OCI-LY1 (cell line): ENCODE data around the gene CACNA1C.

ENCODE experiments used
- H2AFZ ChIP-seq: fragments of 200-600 bp; sonication (generic), shearing (Covaris generic); 2 replicates; pipeline ENCODE4 v1.6.0; 2014; ENCODE audit warnings: antibody characterized with exemption, mild to moderate bottlenecking, low read length
- H3F3A ChIP-seq: fragments of 200-600 bp; sonication (generic), shearing (Covaris generic); 2 replicates; pipeline ENCODE4 v1.6.0; 2014; ENCODE audit warnings: mild to moderate bottlenecking, antibody characterized with exemption, low read length, moderate library complexity; ENCODE audit not compliant: insufficient read depth
- H3K27ac ChIP-seq: fragments of 200-600 bp; sonication (generic); 2 replicates; pipeline ENCODE4 v1.5.1; 2014; ENCODE audit warnings: low read length, mixed run types, mild to moderate bottlenecking, low read depth; ENCODE audit not compliant: poor library complexity, severe bottlenecking
- H3K27me3 ChIP-seq: fragments of 200-600 bp; sonication (generic); 2 replicates; pipeline ENCODE4 v1.6.0; 2014; ENCODE audit warnings: antibody characterized with exemption, mild to moderate bottlenecking, low read length, moderate library complexity; ENCODE audit not compliant: insufficient read depth
- H3K36me3 ChIP-seq: fragments of 200-600 bp; sonication (generic); 2 replicates; pipeline ENCODE4 v1.6.1; 2014; ENCODE audit warnings: mild to moderate bottlenecking, antibody characterized with exemption, low read length, moderate library complexity, mixed read lengths; ENCODE audit not compliant: insufficient read depth
- H3K4me1 ChIP-seq: fragments of 200-600 bp; sonication (generic); 2 replicates; pipeline ENCODE4 v1.5.1; 2014; ENCODE audit warnings: mild to moderate bottlenecking, low read length, moderate library complexity; ENCODE audit not compliant: insufficient read depth, severe bottlenecking
- H3K4me2 ChIP-seq: fragments of 200-600 bp; sonication (generic), shearing (Covaris generic); 2 replicates; pipeline ENCODE4 v1.6.1; 2014; ENCODE audit warnings: low read length
- H3K4me3 ChIP-seq: fragments of 200-600 bp; sonication (generic); 2 replicates; pipeline ENCODE4 v1.5.1; 2014; ENCODE audit warnings: low read length, low read depth, mild to moderate bottlenecking, mixed read lengths; ENCODE audit not compliant: poor library complexity, severe bottlenecking
- H3K79me2 ChIP-seq: fragments of 200-600 bp; shearing (Covaris generic); 2 replicates; pipeline ENCODE4 v1.6.1; 2016; ENCODE audit warnings: mixed run types, low read length, mixed read lengths; ENCODE audit not compliant: insufficient read depth
- H3K9ac ChIP-seq: fragments of 200-600 bp; sonication (generic), shearing (Covaris generic); 2 replicates; pipeline ENCODE4 v1.6.1; 2014; ENCODE audit warnings: mild to moderate bottlenecking, low read length, mixed read lengths
- H3K9me2 ChIP-seq: fragments of 200-600 bp; sonication (generic), shearing (Covaris generic); 2 replicates; pipeline ENCODE4 v1.6.1; 2014; ENCODE audit warnings: low read depth, mild to moderate bottlenecking, low read length, mixed read lengths
- H3K9me3 ChIP-seq: fragments of 200-600 bp; shearing (Covaris generic); 2 replicates; pipeline ENCODE4 v1.6.1; 2014; ENCODE audit warnings: low read length, mixed read lengths
- H4K20me1 ChIP-seq: fragments of 200-600 bp; sonication (generic), shearing (Covaris generic); 2 replicates; pipeline ENCODE4 v1.6.0; 2016; ENCODE audit warnings: mild to moderate bottlenecking, low read length; ENCODE audit not compliant: insufficient read depth
- EZH2 ChIP-seq: fragments of 200-600 bp; sonication (generic), shearing (Covaris generic); IDR thresholded peaks from 2 replicates; pipeline ENCODE4 v1.8.0; 2017; ENCODE audit warnings: borderline replicate concordance, mixed run types, mild to moderate bottlenecking, antibody characterized with exemption, low read length, moderate library complexity, mixed read lengths
- TF ChIP-seq, protein P1 (sequence below): fragments of 200-600 bp; sonication (generic), shearing (Covaris generic); IDR thresholded peaks from 2 replicates; pipeline ENCODE4 v1.5.1; 2017; ENCODE audit warnings: mild to moderate bottlenecking, antibody characterized with exemption, low read length, moderate library complexity, mixed read lengths

The CACNA1C gene

GRCh38 chr12:2320841-2321240 is 268.1 kb downstream of the CACNA1C start:
- Histone ChIP-seq H3K9me3 (no peaks in the 10 kb centered on the region), H3K4me1 (no peaks in the 10 kb centered on the region), H3K4me2 (no peak overlapping the region), H3K4me3 (no peak overlapping the region), H3K27me3 (peaks cover 14% of the 10 kb centered on the region), H3K9me2 (no peaks in the 10 kb centered on the region), H3K79me2 (no peaks in the 10 kb centered on the region), H3F3A (no peaks in the 10 kb centered on the region), H3K27ac (no peak overlapping the region), H3K9ac (no peak overlapping the region), H3K36me3 (no peaks in the 10 kb centered on the region), H4K20me1 (no peaks in the 10 kb centered on the region), H2AFZ (no peak overlapping the region)
- TF ChIP-seq, protein P1, sequence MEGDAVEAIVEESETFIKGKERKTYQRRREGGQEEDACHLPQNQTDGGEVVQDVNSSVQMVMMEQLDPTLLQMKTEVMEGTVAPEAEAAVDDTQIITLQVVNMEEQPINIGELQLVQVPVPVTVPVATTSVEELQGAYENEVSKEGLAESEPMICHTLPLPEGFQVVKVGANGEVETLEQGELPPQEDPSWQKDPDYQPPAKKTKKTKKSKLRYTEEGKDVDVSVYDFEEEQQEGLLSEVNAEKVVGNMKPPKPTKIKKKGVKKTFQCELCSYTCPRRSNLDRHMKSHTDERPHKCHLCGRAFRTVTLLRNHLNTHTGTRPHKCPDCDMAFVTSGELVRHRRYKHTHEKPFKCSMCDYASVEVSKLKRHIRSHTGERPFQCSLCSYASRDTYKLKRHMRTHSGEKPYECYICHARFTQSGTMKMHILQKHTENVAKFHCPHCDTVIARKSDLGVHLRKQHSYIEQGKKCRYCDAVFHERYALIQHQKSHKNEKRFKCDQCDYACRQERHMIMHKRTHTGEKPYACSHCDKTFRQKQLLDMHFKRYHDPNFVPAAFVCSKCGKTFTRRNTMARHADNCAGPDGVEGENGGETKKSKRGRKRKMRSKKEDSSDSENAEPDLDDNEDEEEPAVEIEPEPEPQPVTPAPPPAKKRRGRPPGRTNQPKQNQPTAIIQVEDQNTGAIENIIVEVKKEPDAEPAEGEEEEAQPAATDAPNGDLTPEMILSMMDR: no peak
- TF ChIP-seq EZH2: no peak

DNA sequence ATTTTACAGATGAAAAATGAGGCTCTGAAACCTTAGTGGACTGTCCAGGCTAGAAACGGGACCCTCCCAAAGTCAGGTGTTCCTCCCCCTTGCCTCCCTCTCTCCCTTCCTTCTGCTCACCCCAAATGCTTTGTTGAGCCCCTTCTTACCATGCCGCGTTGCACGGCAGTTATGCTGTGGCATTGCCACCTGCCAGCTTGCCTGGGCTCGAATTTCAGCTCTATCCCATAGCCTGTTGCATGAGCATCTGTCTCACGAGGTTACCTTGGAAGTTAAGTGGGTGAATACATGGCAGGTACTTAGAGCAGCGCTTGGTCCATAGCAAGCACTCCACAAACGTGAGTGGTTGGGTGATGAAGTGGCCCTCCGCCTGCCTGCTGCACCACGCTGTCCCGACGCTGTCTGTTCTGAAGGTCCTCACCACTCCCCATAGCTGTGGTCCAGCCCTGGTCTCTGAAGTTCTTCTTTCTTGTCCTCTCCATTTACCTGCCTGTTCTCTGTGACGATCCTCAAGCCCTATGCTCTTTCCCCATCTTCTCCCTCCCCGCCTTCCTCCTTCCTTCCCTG is 269.9 kb downstream of the CACNA1C start:
- Histone ChIP-seq H3K79me2 (no peaks in the 10 kb centered on the region), H3K36me3 (no peaks in the 10 kb centered on the region), H4K20me1 (no peaks in the 10 kb centered on the region), H3K9me2 (no peaks in the 10 kb centered on the region), H3K4me1 (no peaks in the 10 kb centered on the region), H2AFZ (no peak overlapping the region), H3K27me3 (peaks cover 21% of the 10 kb centered on the region), H3F3A (no peaks in the 10 kb centered on the region), H3K4me3 (no peak overlapping the region), H3K27ac (no peak overlapping the region), H3K4me2 (no peak overlapping the region), H3K9ac (no peak overlapping the region), H3K9me3 (no peaks in the 10 kb centered on the region)
- no peak for TF ChIP-seq EZH2
- TF ChIP-seq, protein P1: no peak

GRCh38 chr12:2323532-2324255 is 270.9 kb downstream of the CACNA1C start:
- no peaks in the 10 kb centered on the region for H3K79me2 ChIP-seq
- no peaks in the 10 kb centered on the region for H4K20me1 ChIP-seq
- peaks cover 18% of the 10 kb centered on the region for H3K27me3 ChIP-seq
- no peak overlapping the region for H2AFZ ChIP-seq
- H3F3A ChIP-seq: no peaks in the 10 kb centered on the region
- H3K9ac ChIP-seq: no peak overlapping the region
- H3K9me3 ChIP-seq: no peaks in the 10 kb centered on the region
- no peak overlapping the region for H3K4me2 ChIP-seq
- H3K27ac ChIP-seq: no peak overlapping the region
- no peaks in the 10 kb centered on the region for H3K9me2 ChIP-seq
- H3K36me3 ChIP-seq: no peaks in the 10 kb centered on the region
- no peaks in the 10 kb centered on the region for H3K4me1 ChIP-seq
- TF ChIP-seq, protein P1: no peak
- no peak for TF ChIP-seq EZH2
- no peak overlapping the region for H3K4me3 ChIP-seq
